ENCODE results near the gene FBXO15. TPM values are rescaled to one million over a fixed set of nuclear protein-coding genes. Genes with fewer than 3 reads are reported as not detected.

The FBXO15 gene
- total and polyA plus RNA-seq, 2 of the 8 experiments (the other 6 are each of a cell fraction or from before 2014, with no cell fraction given): 0.84 to 0.85 TPM

GRCh38 chr18:74153377-74153776, 5.7 kb upstream of the FBXO15 start:
- no peak overlapping the region for H3K14ac ChIP-seq (ENCODE audit: insufficient read length)
- H2BK5ac ChIP-seq (ENCODE audit: low read depth, low read length): no peak overlapping the region
- TF ChIP-seq NRF1 (IDR thresholded peaks at IDR 0.05; ENCODE audit: low read depth, low read length) (no peak), RXRA (IDR thresholded peaks at IDR 0.05; ENCODE audit: insufficient read depth, low read depth, low read length) (no peak), CTCF (IDR thresholded peaks at IDR 0.05; ENCODE audit: control extremely low read depth in 1 of 3, insufficient read depth in 1 of 3, low read depth in 1 of 3, low read length in 3 of 3) (no peak), CTBP2 (IDR thresholded peaks at IDR 0.05; ENCODE audit: borderline replicate concordance, insufficient read depth, insufficient read length, low read length) (no peak), CEBPB (IDR thresholded peaks at IDR 0.05; ENCODE audit: low read depth, low read length) (no peak), CHD1 (IDR thresholded peaks at IDR 0.05; ENCODE audit: low read depth, low read length) (no peak)
- H3K9ac ChIP-seq (replicated peaks in 1 of 4; ENCODE audit: extremely low read depth in 1 of 4, low read depth in 3 of 4, low read length in 3 of 4): no peak overlapping the region
- H3K79me1 ChIP-seq (ENCODE audit: low read depth, low read length): peaks cover 13% of the 10 kb centered on the region
- no peak for FAIRE-seq
- no peak overlapping the region for H3K27ac ChIP-seq (ENCODE audit: low read depth, low read length)
- H2AK5ac ChIP-seq (ENCODE audit: low read depth, low read length): no peak overlapping the region
- peaks cover 2 to 5% of the 10 kb centered on the region in 2 experiments for H4K20me1 ChIP-seq (replicated peaks in 1 of 2; ENCODE audit: control insufficient read depth in 1 of 2, insufficient read depth in 2 of 2, low read length in 2 of 2)
- H3K79me2 ChIP-seq (ENCODE audit: control insufficient read depth in 1 of 2, insufficient read depth in 2 of 2, low read length in 2 of 2): peaks cover 14 to 57% of the 10 kb centered on the region in 2 experiments
- H3K9me3 ChIP-seq (ENCODE audit: insufficient read depth in 2 of 2, low read depth in 1 of 2, low read length in 1 of 2): no peaks in the 10 kb centered on the region
- H2BK20ac ChIP-seq (ENCODE audit: low read length): no peak overlapping the region
- whole genome bisulfite sequencing, 2 experiments (ENCODE audit: extremely low coverage in 1 of 2, insufficient coverage in 1 of 2, insufficient read length in 1 of 2, insufficient replicate concordance in 2 of 2, low coverage in 1 of 2, low lambda C conversion rate in 2 of 2, missing lambda C conversion rate in 1 of 2): 90% methylated on average over 4 of the region's 4 CpGs; no CpG with 5 or more reads in 1 of the 2 experiments
- H2BK12ac ChIP-seq (ENCODE audit: low read depth, low read length): no peak overlapping the region
- H3K4me1 ChIP-seq (replicated peaks in 1 of 4; ENCODE audit: control insufficient read depth in 3 of 4, insufficient read depth in 4 of 4, low read length in 3 of 4): peaks cover 0 to 6% (median 1%) of the 10 kb centered on the region in 4 experiments; a peak in 4 of 7 replicates
- H3K4me3 ChIP-seq (ENCODE audit: extremely low read depth in 1 of 4, insufficient read depth in 2 of 4, low read depth in 3 of 4, low read length in 4 of 4): no peak overlapping the region
- H3K23me2 ChIP-seq (ENCODE audit: low read depth, low read length): 0 out of 2 replicates have a peak, but pooled peaks cover 5% of the 10 kb centered on the region
- no peak overlapping the region for H4K8ac ChIP-seq (ENCODE audit: extremely low read depth, insufficient read depth, low read length)
- no peak overlapping the region for H3K23ac ChIP-seq (ENCODE audit: insufficient read length)
- no peak overlapping the region for H3K56ac ChIP-seq (replicated peaks; ENCODE audit: insufficient read length, low read depth, low read length)
- no peak overlapping the region for H4K91ac ChIP-seq (replicated peaks; ENCODE audit: insufficient read length, low read length)
- ChIA-PET POLR2A (ENCODE audit: partially characterized antibody) (interaction anchor here (1.5 kb wide), 1 partner anchor 13 kb away, joined by 4 read pairs; no protein-coding TSS in a partner anchor), CTCF (ENCODE audit: partially characterized antibody) (interaction anchor here (0.6 to 3.3 kb wide), 13 partner anchors 9 to 212 kb away, joined by 3 to 30 read pairs (median 4); no protein-coding TSS in a partner anchor)
- H2BK120ac ChIP-seq (replicated peaks; ENCODE audit: low read depth, low read length): no peak overlapping the region
- H3K27me3 ChIP-seq (replicated peaks in 1 of 4; ENCODE audit: control insufficient read depth in 3 of 4, extremely low read depth in 1 of 4, insufficient read depth in 3 of 4, low read length in 3 of 4): no peaks in the 10 kb centered on the region
- H3K36me3 ChIP-seq (ENCODE audit: control insufficient read depth in 2 of 4, insufficient read depth in 4 of 4, low read length in 3 of 4): peaks cover 0 to 34% (median 24%) of the 10 kb centered on the region in 4 experiments; a peak in 7 of 8 replicates
- H3K4me2 ChIP-seq (ENCODE audit: insufficient read depth in 1 of 2, low read depth in 2 of 2, low read length in 2 of 2): no peak overlapping the region
- no peak overlapping the region for H3K4ac ChIP-seq (replicated peaks; ENCODE audit: insufficient read length, low read depth, low read length)
- no peak overlapping the region for H4K5ac ChIP-seq (ENCODE audit: insufficient read length, low read depth, low read length)
- no peak overlapping the region for H3K18ac ChIP-seq (ENCODE audit: extremely low read depth, low read length)
- H2BK15ac ChIP-seq (ENCODE audit: low read length): no peak overlapping the region
- DNase-seq (ENCODE audit: low read depth in 1 of 2, low spot score in 2 of 2): no peak
- H2AFZ ChIP-seq (ENCODE audit: low read length): no peak overlapping the region
